GM20000 (cell line): ENCODE measurements around the gene DENND2A.

Experiments
- DNase-seq: peaks from one replicate; pipeline ENCODE4 v3.0.0; 2012; ENCODE audit warnings: low spot score
- TF ChIP-seq, protein P1 (sequence below): IDR thresholded peaks from 2 replicates; pipeline ENCODE4 v1.5.1; 2012; ENCODE audit warnings: mild to moderate bottlenecking, control low read depth; ENCODE audit errors: extremely low read depth, missing control alignments

The DENND2A gene

DNA sequence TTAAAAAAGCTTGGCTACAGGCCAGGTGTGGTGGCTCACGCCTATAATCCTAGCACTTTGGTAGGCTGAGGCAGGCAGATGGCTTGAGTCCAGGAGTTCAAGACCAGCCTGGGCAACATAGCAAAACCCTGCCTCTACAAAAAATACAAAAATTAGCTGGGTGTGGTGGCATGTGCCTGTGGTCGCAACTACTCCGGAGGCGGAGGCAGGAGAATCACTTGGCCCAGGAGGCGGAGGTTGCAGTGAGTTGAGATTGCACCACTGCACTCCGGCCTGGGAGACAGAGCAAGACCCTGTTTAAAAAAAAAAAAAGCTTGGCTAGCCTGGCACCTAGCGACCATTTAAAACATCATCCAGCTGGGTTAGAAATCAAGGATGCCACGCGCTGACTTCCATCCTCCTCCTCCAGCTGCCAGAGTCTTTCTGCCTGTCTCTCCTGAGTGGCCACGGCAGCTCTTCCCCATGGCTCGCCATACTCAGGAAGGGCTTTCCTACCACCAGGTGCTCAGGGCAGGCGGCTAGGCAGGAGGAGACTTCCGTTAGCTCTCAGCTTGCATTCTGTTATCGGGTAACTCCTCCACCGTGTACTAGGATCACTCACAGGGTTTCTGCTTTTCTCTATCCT is 45.0 kb downstream of the DENND2A start:
- DNase-seq = no peak
- TF ChIP-seq, protein P1, sequence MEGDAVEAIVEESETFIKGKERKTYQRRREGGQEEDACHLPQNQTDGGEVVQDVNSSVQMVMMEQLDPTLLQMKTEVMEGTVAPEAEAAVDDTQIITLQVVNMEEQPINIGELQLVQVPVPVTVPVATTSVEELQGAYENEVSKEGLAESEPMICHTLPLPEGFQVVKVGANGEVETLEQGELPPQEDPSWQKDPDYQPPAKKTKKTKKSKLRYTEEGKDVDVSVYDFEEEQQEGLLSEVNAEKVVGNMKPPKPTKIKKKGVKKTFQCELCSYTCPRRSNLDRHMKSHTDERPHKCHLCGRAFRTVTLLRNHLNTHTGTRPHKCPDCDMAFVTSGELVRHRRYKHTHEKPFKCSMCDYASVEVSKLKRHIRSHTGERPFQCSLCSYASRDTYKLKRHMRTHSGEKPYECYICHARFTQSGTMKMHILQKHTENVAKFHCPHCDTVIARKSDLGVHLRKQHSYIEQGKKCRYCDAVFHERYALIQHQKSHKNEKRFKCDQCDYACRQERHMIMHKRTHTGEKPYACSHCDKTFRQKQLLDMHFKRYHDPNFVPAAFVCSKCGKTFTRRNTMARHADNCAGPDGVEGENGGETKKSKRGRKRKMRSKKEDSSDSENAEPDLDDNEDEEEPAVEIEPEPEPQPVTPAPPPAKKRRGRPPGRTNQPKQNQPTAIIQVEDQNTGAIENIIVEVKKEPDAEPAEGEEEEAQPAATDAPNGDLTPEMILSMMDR = no peak

DNA sequence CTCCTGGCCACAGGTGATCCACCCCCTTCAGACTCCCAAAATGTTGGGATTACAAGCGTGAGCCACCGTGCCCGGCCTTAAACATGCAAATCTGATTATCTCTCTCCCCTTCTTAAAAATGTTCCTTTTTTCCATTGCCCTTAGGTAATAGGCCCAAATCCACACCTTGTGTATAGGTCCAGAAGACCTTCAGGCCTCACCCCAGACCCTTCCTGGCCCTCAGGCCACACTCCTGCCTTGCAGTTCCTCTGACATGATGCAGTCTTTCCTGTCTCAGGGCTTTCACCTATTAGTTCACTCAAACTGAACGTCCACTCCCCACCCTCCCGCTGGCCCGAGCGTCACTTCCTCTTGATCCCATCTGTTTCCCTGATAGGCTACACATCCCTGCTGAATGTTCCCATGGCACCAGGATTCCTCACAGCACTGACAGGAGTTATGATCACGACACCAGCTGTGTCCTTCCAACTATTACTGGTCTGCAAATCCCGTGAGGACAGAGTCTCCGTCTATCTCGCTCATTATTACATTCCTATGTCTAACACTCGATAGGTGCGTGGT is 46.4 kb downstream of the DENND2A start:
- TF ChIP-seq, protein P1 = no peak
- no peak for DNase-seq

DNA sequence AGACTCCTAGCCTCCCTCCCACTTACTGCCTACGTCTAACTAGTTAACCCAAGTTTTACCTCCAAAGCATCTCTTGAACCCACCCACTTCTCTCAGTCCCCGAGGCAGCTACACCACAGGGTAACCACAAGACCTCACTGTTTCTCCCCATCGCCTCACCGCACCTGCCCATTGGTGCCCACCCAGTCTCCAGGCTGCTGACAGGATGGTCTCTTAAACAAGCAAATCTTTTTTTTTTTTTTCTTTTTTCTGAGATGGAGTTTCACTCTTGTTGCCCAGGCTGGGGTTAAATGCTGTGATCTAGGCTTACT is 47.0 kb downstream of the DENND2A start:
- no peak for DNase-seq
- TF ChIP-seq, protein P1 = no peak

DNA sequence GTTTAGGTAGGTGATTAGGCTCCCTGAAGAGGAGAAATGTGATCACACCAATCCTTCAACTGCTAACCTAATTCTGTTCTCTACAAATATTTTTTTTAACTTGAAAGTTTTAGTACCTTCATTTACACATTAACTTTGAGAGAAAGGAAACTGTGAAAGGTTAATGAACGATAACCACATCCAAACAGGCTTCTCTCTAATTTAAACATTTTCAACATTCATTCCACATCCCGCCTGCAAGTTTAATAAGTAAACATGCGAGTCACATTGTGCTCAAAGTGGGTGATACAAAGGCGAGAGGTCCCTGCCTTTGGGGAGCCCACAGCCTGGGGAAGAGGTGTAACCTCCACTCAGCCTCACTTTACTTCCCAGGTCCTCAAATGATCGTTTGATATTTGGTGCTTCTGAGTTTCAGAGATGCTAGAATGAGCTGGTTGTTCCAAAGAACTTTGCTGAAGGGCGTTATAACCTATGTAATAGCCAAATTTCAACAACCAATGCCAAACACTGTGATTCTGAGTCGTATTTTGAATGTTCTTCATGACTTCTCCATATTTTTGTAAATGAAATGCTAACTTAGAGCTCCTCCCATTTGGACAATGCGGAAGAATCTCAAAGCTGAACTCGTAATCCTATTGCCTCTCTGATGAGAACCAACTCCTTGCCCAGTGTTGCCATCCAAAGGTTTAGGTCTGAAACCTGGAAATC is 47.5 kb downstream of the DENND2A start:
- TF ChIP-seq, protein P1 = no peak
- no peak for DNase-seq

DNA sequence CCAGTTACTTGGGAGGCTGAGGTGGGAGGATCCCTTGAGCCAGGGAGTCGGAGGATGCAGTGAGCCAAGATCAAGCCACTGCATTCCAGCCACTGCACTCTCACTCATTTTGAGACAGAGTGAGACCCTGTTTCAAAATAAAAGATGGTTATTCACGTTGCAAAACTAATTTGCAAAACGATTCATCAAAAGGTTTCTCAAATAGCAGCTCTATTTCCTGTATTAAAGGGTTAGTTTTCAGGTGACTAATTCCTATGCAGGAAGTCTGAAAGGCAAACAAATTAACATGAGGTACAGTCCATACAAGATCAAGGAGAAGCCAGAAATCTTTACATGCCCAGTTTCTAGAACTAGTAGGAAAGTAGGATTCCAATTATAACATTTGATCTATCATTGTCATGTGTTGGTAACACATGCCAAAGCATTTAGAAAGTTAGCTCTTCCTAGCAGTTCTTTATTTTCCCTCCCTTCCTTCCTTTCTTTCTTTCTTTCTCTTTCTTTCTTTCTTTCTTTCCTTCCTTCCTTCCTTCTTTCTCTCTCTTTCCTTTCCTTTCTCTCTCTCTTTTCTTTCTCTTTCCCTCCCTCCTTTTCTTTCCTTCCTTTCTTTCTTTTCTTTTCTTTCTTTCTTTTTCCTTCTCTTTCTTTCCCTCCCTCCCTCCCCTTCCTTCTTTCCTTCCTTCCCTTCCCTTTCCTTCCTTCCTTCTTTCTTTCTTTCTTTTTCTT is 49.3 kb downstream of the DENND2A start:
- no peak for DNase-seq
- TF ChIP-seq, protein P1 = no peak

DNA sequence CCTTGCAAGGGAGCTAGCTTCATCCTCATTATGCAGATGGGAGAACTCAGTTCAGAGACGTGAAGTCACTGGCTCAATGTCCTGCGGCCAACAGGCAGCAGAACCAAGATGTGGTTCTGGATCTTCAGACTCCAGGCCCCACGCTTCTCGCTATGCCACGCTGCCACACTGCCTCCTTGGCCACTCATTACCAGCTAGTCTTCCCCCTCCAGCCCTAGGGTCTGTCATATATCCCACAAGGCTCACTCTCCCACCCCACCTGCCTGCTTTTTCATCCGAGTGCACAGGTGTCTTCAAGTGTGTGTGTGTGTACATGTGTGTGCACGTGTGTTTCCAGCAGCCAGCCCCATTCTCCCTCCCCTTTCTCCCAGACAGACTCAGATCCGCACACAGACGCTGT is 53.4 kb downstream of the DENND2A start:
- TF ChIP-seq, protein P1 = no peak
- DNase-seq = no peak

DNA sequence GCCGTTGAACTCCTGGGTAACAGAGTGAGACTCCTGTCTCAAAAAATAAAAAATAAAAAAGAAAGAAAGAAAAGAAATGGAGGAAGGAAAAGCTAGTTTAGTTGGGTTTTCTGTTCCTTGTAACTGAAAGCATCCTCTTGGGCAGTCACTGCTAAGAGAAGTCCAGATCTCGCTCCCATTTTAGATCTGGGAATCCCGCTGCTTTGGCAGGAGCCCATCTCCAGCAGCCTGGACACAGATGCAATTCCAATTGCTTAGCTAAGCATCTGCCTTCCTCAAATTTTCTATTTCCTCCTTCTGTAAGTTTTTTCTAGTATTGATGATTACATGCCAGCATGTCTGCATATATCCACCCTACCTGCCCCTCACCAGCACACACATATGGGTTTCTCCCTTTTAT is 54.1 kb downstream of the DENND2A start:
- TF ChIP-seq, protein P1 = no peak
- no peak for DNase-seq
